SU-DHL-6 (cell line): ENCODE results near the gene LATS2.

Experiments used
- H2AFZ ChIP-seq: fragments of 200-600 bp; sonication (generic); 2 replicates; pipeline ENCODE4 v1.6.1; 2014; ENCODE audit warnings: low read depth, mild to moderate bottlenecking, moderate library complexity, mixed read lengths, antibody characterized with exemption, low read length; ENCODE audit not compliant: severe bottlenecking
- H3F3A ChIP-seq: fragments of 200-600 bp; shearing (Covaris generic); 2 replicates; pipeline ENCODE4 v1.6.0; 2016; ENCODE audit warnings: antibody characterized with exemption, mild to moderate bottlenecking; ENCODE audit not compliant: insufficient read depth
- H3K27ac ChIP-seq: fragments of 200-600 bp; sonication (generic); 2 replicates; pipeline ENCODE4 v1.5.1; 2016; ENCODE audit warnings: low read depth, mild to moderate bottlenecking, low read length, moderate library complexity, mixed read lengths
- H3K27me3 ChIP-seq: fragments of 200-600 bp; sonication (generic), shearing (Covaris generic); 2 replicates; pipeline ENCODE4 v1.6.0; 2014; ENCODE audit warnings: mild to moderate bottlenecking, low read length
- H3K36me3 ChIP-seq: fragments of 200-600 bp; sonication (generic); 2 replicates; pipeline ENCODE4 v1.6.1; 2014; ENCODE audit warnings: mild to moderate bottlenecking, low read length, mixed read lengths
- H3K4me2 ChIP-seq: fragments of 300-600, 200-600 bp; shearing (Covaris generic), sonication (generic); 2 replicates; pipeline ENCODE4 v1.6.0; 2014; ENCODE audit warnings: low read length, low read depth, mild to moderate bottlenecking; ENCODE audit not compliant: poor library complexity, severe bottlenecking
- H3K4me3 ChIP-seq: fragments of 200-600 bp; sonication (generic); 2 replicates; pipeline ENCODE4 v1.5.1; 2014; ENCODE audit warnings: antibody characterized with exemption, low read length, mild to moderate bottlenecking, mixed read lengths; ENCODE audit not compliant: insufficient read depth, poor library complexity, severe bottlenecking
- H3K79me2 ChIP-seq: fragments of 200-600 bp; sonication (generic); 2 replicates; pipeline ENCODE4 v1.6.1; 2014; ENCODE audit warnings: mild to moderate bottlenecking, low read length, moderate library complexity; ENCODE audit not compliant: insufficient read depth
- H3K9ac ChIP-seq: fragments of 200-600 bp; sonication (generic); 2 replicates; pipeline ENCODE4 v1.7.0; 2014; ENCODE audit warnings: mild to moderate bottlenecking, low read length
- H3K9me2 ChIP-seq: fragments of 200-600 bp; sonication (generic); replicated peaks from 2 replicates; pipeline ENCODE4 v1.6.1; 2014; ENCODE audit warnings: low read length; ENCODE audit not compliant: insufficient read depth
- H3K9me3 ChIP-seq: fragments of 200-600 bp; sonication (generic); 2 replicates; pipeline ENCODE4 v1.6.1; 2014; ENCODE audit warnings: low read length, mixed read lengths; ENCODE audit not compliant: insufficient read depth
- H4K20me1 ChIP-seq: fragments of 200-600 bp; sonication (generic); 2 replicates; pipeline ENCODE4 v1.6.1; 2014; ENCODE audit warnings: low read depth, mild to moderate bottlenecking, antibody characterized with exemption, low read length, moderate library complexity, mixed read lengths
- CTCF ChIP-seq: fragments of 200-600 bp; sonication (generic); IDR thresholded peaks from one replicate; pipeline ENCODE4 v1.5.1; 2017; ENCODE audit warnings: antibody characterized with exemption, mild to moderate bottlenecking, low read length, moderate library complexity; ENCODE audit not compliant: insufficient read depth, poor library complexity, severe bottlenecking
- EZH2phosphoT487 ChIP-seq: fragments of 200-600 bp; sonication (generic), shearing (Covaris generic); conservative IDR thresholded peaks from 2 replicates; pipeline ENCODE4 v1.6.1; 2018; ENCODE audit warnings: mild to moderate bottlenecking, antibody characterized with exemption, low read length, moderate library complexity, mixed read lengths

LATS2 gene

DNA sequence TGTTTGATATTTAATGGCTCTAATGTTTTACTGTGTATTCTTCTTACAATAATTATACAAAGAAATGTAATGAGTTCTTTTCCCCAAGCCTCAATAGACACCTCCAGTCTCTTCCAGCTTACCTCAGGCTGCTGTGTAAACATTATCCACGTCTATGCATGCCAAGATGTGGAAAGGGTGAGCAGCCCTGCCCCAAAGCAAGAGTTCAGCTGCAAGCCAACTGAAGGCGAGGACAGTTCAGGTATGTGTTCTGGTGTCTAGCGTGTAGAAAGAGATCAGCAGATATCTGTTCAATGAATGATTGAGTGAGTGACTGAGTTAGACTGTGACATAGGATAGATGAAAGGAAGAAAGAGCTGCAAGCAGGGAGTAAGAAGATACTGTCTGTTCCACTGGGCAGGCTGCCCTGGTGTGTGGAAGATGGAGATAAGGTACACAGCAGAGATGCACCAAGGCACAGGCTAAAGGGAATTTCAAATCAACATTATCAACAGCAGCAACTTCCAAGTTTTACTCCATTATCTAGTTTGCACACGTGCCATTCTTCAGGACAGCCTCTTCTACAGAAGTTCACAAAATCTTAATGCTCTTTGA, 66.0 kb downstream of the LATS2 start:
- H4K20me1 ChIP-seq = no peaks in the 10 kb centered on the region
- no peaks in the 10 kb centered on the region for H3K9me3 ChIP-seq
- H3F3A ChIP-seq = no peaks in the 10 kb centered on the region
- no peak overlapping the region for H2AFZ ChIP-seq
- H3K4me3 ChIP-seq = no peak overlapping the region
- TF ChIP-seq EZH2phosphoT487 (no peak), CTCF (no peak)
- H3K9ac ChIP-seq = no peak overlapping the region
- H3K36me3 ChIP-seq = no peaks in the 10 kb centered on the region
- no peaks in the 10 kb centered on the region for H3K27me3 ChIP-seq
- no peaks in the 10 kb centered on the region for H3K9me2 ChIP-seq
- no peak overlapping the region for H3K27ac ChIP-seq
- H3K4me2 ChIP-seq = no peak overlapping the region
- no peaks in the 10 kb centered on the region for H3K79me2 ChIP-seq

DNA sequence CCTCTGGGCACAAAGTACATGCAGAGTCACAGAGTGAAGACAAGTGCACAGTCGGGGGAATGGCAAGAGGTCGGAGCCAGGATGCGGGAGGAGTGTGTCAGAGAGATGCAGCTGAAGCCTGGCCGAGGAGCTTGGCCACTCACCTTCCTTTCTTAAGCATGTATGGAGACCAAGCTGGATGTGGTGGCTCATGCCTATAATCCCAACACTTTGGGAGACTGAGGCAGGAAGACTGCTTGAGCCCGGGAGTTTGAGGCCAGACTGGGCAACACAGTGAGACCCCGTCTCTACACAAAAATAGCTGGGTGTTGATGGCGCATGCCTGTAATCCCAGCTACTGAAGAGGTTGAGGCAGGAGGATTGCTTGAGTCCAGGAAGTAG, 67.0 kb downstream of the LATS2 start:
- Histone ChIP-seq H3K4me3 (no peak overlapping the region), H3K27me3 (no peaks in the 10 kb centered on the region), H3K9me2 (no peaks in the 10 kb centered on the region), H2AFZ (no peak overlapping the region), H3K27ac (no peak overlapping the region), H3K9me3 (no peaks in the 10 kb centered on the region), H3K36me3 (no peaks in the 10 kb centered on the region), H3K79me2 (no peaks in the 10 kb centered on the region), H3F3A (no peaks in the 10 kb centered on the region), H3K4me2 (no peak overlapping the region), H4K20me1 (no peaks in the 10 kb centered on the region), H3K9ac (no peak overlapping the region)
- TF ChIP-seq CTCF (no peak), EZH2phosphoT487 (no peak)

GRCh38 chr13:20993661-20994440, 67.5 kb downstream of the LATS2 start:
- Histone ChIP-seq H3K4me2 (no peak overlapping the region), H3K27ac (no peak overlapping the region), H3K4me3 (no peak overlapping the region), H4K20me1 (no peaks in the 10 kb centered on the region), H2AFZ (no peak overlapping the region), H3K79me2 (no peaks in the 10 kb centered on the region), H3K9me3 (no peaks in the 10 kb centered on the region), H3K36me3 (no peaks in the 10 kb centered on the region), H3K9me2 (no peaks in the 10 kb centered on the region), H3F3A (no peaks in the 10 kb centered on the region), H3K9ac (no peak overlapping the region), H3K27me3 (no peaks in the 10 kb centered on the region)
- TF ChIP-seq CTCF (no peak), EZH2phosphoT487 (no peak)
